CD14-positive monocyte (primary cell): ENCODE data around the gene ANO7. TPM values are rescaled to one million over a fixed set of nuclear protein-coding genes. Genes with fewer than 3 reads are reported as not detected.
A peak's percentile ranks its signal among the peaks of the same experiment; 100 is the strongest.

Source experiments
- DNase-seq, 3 donors: peaks; one replicate each; pipeline ENCODE4 v3.0.0-alpha.2; 2011 to 2022
- H2AFZ ChIP-seq: 2 replicates; pipeline ENCODE4 v1.6.0; 2012; ENCODE audit warnings: mild to moderate bottlenecking, low read depth, low read length, inconsistent platforms; ENCODE audit not compliant: insufficient read depth, poor library complexity, severe bottlenecking
- H3K27ac ChIP-seq, 2 donors: 1 replicate in 1 of 2; 2 replicates in 1 of 2; pipeline ENCODE4 v1.5.1; 2012 to 2013; ENCODE audit warnings: low read length in 2 of 2, control low read depth in 1 of 2, inconsistent platforms in 1 of 2, low read depth in 1 of 2, mild to moderate bottlenecking in 1 of 2
- H3K27me3 ChIP-seq, 2 donors: one replicate each; pipeline versions ENCODE4 v1.6.0 to v1.6.1; 2011 to 2013; ENCODE audit warnings: low read length in 2 of 2; ENCODE audit not compliant: control insufficient read depth in 2 of 2, insufficient read depth in 2 of 2
- H3K36me3 ChIP-seq, 2 donors: replicated peaks in 1 of 2; 1 replicate in 1 of 2; 2 replicates in 1 of 2; pipeline versions ENCODE4 v1.5.1 to v1.6.1; 2012 to 2013; ENCODE audit warnings: low read length in 2 of 2, control low read depth in 1 of 2, inconsistent platforms in 1 of 2, mild to moderate bottlenecking in 1 of 2; ENCODE audit not compliant: insufficient read depth in 2 of 2, control insufficient read depth in 1 of 2
- H3K4me1 ChIP-seq, 2 donors: 1 replicate in 1 of 2; 2 replicates in 1 of 2; pipeline versions ENCODE4 v1.5.1 to v1.6.1; 2012 to 2013; ENCODE audit warnings: low read length in 2 of 2, control low read depth in 1 of 2, inconsistent platforms in 1 of 2, mild to moderate bottlenecking in 1 of 2, moderate library complexity in 1 of 2; ENCODE audit not compliant: insufficient read depth in 2 of 2, control insufficient read depth in 1 of 2
- H3K4me2 ChIP-seq: replicated peaks from 2 replicates; pipeline ENCODE3; 2012; ENCODE audit warnings: low read length, moderate library complexity, mild to moderate bottlenecking; ENCODE audit not compliant: poor library complexity, severe bottlenecking; ENCODE audit errors: extremely low read depth
- H3K4me3 ChIP-seq, 3 experiments: fragments of 200-600 bp in 1 of 3; sonication (generic) in 1 of 3; replicated peaks in 1 of 3; 1 replicate in 2 of 3; 2 replicates in 1 of 3; pipeline ENCODE4 v1.5.1; 2011 to 2013; ENCODE audit warnings: low read length in 3 of 3, mild to moderate bottlenecking in 3 of 3, control low read depth in 2 of 3, low read depth in 2 of 3, inconsistent platforms in 1 of 3, moderate library complexity in 1 of 3
- H3K79me2 ChIP-seq: 2 replicates; pipeline ENCODE4 v1.6.0; 2012; ENCODE audit warnings: mild to moderate bottlenecking, control low read depth, inconsistent platforms, low read length, moderate library complexity; ENCODE audit not compliant: insufficient read depth
- H3K9ac ChIP-seq: 2 replicates; pipeline ENCODE4 v1.6.0; 2017; ENCODE audit warnings: low read length, mild to moderate bottlenecking; ENCODE audit not compliant: insufficient read depth, poor library complexity, severe bottlenecking
- H3K9me3 ChIP-seq, 2 donors: replicated peaks in 1 of 2; 1 replicate in 1 of 2; 2 replicates in 1 of 2; pipeline versions ENCODE4 v1.5.1 to v1.6.1; 2012 to 2013; ENCODE audit warnings: low read length in 2 of 2, control low read depth in 1 of 2; ENCODE audit not compliant: control insufficient read depth in 1 of 2, insufficient read depth in 1 of 2
- H4K20me1 ChIP-seq: 2 replicates; pipeline ENCODE4 v1.6.0; 2012; ENCODE audit warnings: mild to moderate bottlenecking, low read length, control low read depth, moderate library complexity; ENCODE audit not compliant: insufficient read depth
- H3K27ac Mint-ChIP-seq, 7 donors: one replicate each; pipeline ENCODE4 v1.8.0; 2020; ENCODE audit warnings: mild to moderate bottlenecking in 7 of 7, mixed read lengths in 7 of 7, moderate library complexity in 6 of 7, inconsistent platforms in 2 of 7
- H3K27me3 Mint-ChIP-seq, 3 donors: one replicate each; pipeline ENCODE4 v1.8.0; 2021 to 2022; ENCODE audit warnings: low read depth in 3 of 3, mild to moderate bottlenecking in 3 of 3, mixed read lengths in 3 of 3, moderate library complexity in 3 of 3, inconsistent platforms in 1 of 3
- H3K36me3 Mint-ChIP-seq, 2 donors: one replicate each; pipeline ENCODE4 v1.8.0; 2020; ENCODE audit warnings: mixed read lengths in 2 of 2, inconsistent platforms in 1 of 2, mild to moderate bottlenecking in 1 of 2
- H3K4me1 Mint-ChIP-seq: one replicate; pipeline ENCODE4 v1.8.0; 2020; ENCODE audit warnings: mild to moderate bottlenecking, mixed read lengths
- H3K4me3 Mint-ChIP-seq, 2 donors: one replicate each; pipeline ENCODE4 v1.8.0; 2020; ENCODE audit warnings: mild to moderate bottlenecking in 2 of 2, mixed read lengths in 2 of 2, moderate library complexity in 1 of 2
- H3K9me3 Mint-ChIP-seq, 7 donors: one replicate each; pipeline ENCODE4 v1.8.0; 2020 to 2022; ENCODE audit warnings: mixed read lengths in 7 of 7, mild to moderate bottlenecking in 6 of 7, moderate library complexity in 6 of 7, inconsistent platforms in 2 of 7
- CTCF ChIP-seq: fragments of 200-600 bp; IDR thresholded peaks from one replicate; pipeline ENCODE4 v1.8.0; 2022; ENCODE audit warnings: antibody characterized with exemption, mild to moderate bottlenecking
- WGBS: methylation state at CpG from one replicate; pipeline ENCODE4 v1.1.5; 2013; ENCODE audit warnings: missing lambda C conversion rate; ENCODE audit not compliant: insufficient coverage; 5-methylcytosine and 5-hydroxymethylcytosine counted together
- intact Hi-C, 2 donors: fragments of 100-400 bp; cut with micrococcal nuclease; formaldehyde crosslinking; loops; one replicate each; pipeline versions ENCODE4 v1.15.0 to v1.15.1; 2023
- polyA plus RNA-seq, 3 donors: library from polyadenylated mRNA; depleted of rRNA in 1 of 3; unstranded in 2 of 3; stranded (reverse) in 1 of 3; fragments of 300-500 nt in 2 of 3; fragments of >200 nt in 1 of 3; fragmentation: Illumina TruSeq in 2 of 3; gene quantifications; 1 replicate in 2 of 3; 2 replicates in 1 of 3; pipeline ENCODE4 v1.2.3, GENCODE V29; 2012 to 2021

Gene ANO7
- polyA plus RNA-seq, 3 donors, result 0.03 TPM; not detected in 2

DNA sequence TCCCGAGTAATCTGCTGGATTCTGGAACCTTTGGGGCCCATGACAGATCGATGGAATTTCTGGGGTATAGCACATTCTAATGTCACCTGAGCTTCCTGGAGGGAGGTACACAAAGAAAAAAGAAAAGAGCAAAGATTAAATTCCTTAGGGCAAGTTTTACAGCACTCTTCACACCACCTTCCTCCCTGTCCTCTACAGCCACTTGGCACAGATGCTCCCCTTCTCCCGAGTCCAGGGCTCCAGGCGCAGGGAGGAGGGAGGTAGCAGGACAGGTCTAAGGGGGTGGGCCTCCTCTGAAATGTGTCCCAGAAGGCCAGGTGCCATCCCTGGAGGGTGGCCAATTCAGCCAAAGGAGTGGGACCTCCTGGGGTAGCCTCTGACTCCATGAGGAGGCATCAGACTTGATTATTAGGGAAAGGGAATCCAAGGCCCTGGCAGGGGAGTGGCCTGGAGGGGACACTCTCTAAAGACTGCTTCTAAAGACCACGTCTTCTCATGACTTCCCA is 50.3 kb downstream of the ANO7 start:
- no peak overlapping the region for H3K4me3 Mint-ChIP-seq
- Histone ChIP-seq H3K9ac (no peak overlapping the region), H3K36me3 (peaks cover 96 to 100% of the 10 kb centered on the region in 2 donors), H3K27ac (no peak overlapping the region), H3K79me2 (no peaks in the 10 kb centered on the region), H3K4me3 (no peak overlapping the region), H3K27me3 (no peaks in the 10 kb centered on the region), H3K4me1 (no peaks in the 10 kb centered on the region), H3K9me3 (no peaks in the 10 kb centered on the region), H3K4me2 (no peak overlapping the region), H4K20me1 (peaks cover 32% of the 10 kb centered on the region), H2AFZ (no peak overlapping the region)
- no peak for TF ChIP-seq CTCF
- intact Hi-C loops, result no loop called here
- H3K27ac Mint-ChIP-seq, result peak overlapping the region in 3 of 7 donors; percentile 26 to 69 (median 68)
- H3K36me3 Mint-ChIP-seq, result peaks cover 97 to 100% of the 10 kb centered on the region in 2 donors
- no peaks in the 10 kb centered on the region for H3K9me3 Mint-ChIP-seq
- 100% methylated on average over 1 of the region's 5 CpGs for WGBS
- no peaks in the 10 kb centered on the region for H3K4me1 Mint-ChIP-seq
- no peaks in the 10 kb centered on the region for H3K27me3 Mint-ChIP-seq
- DNase-seq, result no peak

DNA sequence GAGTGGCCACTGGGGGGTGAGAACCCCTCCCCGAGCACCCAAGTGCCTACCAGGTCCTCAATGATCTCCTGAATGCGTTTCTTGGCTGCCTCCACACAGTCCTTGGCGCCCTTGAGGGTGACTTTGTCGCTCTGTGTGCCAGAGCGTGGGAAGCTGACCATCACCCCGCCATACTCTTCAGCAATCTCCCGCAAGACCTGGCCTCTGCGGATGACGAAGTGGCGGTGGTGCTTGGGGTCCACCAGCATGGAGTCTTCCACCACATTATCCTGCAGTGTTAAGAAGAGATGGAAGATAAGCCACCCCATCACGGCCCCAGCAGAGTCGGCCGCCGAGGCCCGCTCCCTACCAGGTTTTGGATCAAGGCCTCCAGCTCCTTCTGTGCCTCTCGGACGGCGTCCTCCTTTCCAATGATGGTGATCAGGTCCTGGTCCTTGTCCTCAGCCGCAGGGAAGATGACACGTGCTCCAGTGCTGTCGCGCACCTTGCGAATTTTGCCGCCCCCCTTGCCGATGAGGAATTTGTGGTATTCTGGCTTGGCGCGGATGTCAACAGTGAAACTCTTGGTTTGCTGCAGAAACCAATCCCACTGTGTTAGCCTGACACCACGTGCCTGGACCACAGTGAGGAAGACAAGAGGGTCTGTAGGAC is 51.2 kb downstream of the ANO7 start:
- no peak overlapping the region for H3K27ac Mint-ChIP-seq

More for the DNA sequence above, 51.2 kb downstream of the ANO7 start:
- peaks cover 32% of the 10 kb centered on the region for H4K20me1 ChIP-seq
- H3K36me3 ChIP-seq, result peaks cover 96 to 100% of the 10 kb centered on the region in 2 donors
- no peaks in the 10 kb centered on the region for H3K9me3 Mint-ChIP-seq
- H3K4me2 ChIP-seq, result no peak overlapping the region
- H2AFZ ChIP-seq, result no peak overlapping the region
- H3K4me1 Mint-ChIP-seq, result no peaks in the 10 kb centered on the region
- H3K4me1 ChIP-seq, result no peaks in the 10 kb centered on the region
- no peak overlapping the region for H3K27ac ChIP-seq
- no peak for TF ChIP-seq CTCF
- H3K9me3 ChIP-seq, result no peaks in the 10 kb centered on the region
- no peak overlapping the region for H3K9ac ChIP-seq
- no peak overlapping the region for H3K4me3 Mint-ChIP-seq
- H3K79me2 ChIP-seq, result no peaks in the 10 kb centered on the region
- H3K4me3 ChIP-seq, result no peak overlapping the region
- WGBS, result 98% methylated on average over 23 of the region's 28 CpGs
- H3K27me3 ChIP-seq, result no peaks in the 10 kb centered on the region
- intact Hi-C loops, result no loop called here
- H3K27me3 Mint-ChIP-seq, result no peaks in the 10 kb centered on the region
- DNase-seq, result no peak
- peaks cover 96 to 100% of the 10 kb centered on the region in 2 donors for H3K36me3 Mint-ChIP-seq
